BE2C (cell line): ENCODE measurements around the gene LAMTOR1.

ENCODE experiments used
- DNase-seq: peaks from one replicate; pipeline ENCODE4 v3.0.0-alpha.2; 2020
- H3K27me3 ChIP-seq: fragments of 250-450 bp; sonication (Bioruptor Pico); 2 replicates; pipeline ENCODE4 v1.5.1; 2020; ENCODE audit warnings: mild to moderate bottlenecking
- H3K36me3 ChIP-seq: fragments of 250-450 bp; sonication (Bioruptor Pico); 2 replicates; pipeline ENCODE4 v1.5.1; 2020; ENCODE audit warnings: mild to moderate bottlenecking
- H3K4me1 ChIP-seq: fragments of 250-450 bp; sonication (Bioruptor Pico); 2 replicates; pipeline ENCODE4 v1.5.1; 2020
- H3K4me3 ChIP-seq: 2 replicates; pipeline ENCODE4 v1.5.1; 2011; ENCODE audit warnings: low read depth, low read length
- H3K9me3 ChIP-seq: fragments of 250-450 bp; sonication (Bioruptor Pico); 2 replicates; pipeline ENCODE4 v1.5.1; 2020
- CTCF ChIP-seq: IDR thresholded peaks from 2 replicates; pipeline ENCODE4 v1.5.1; 2012; ENCODE audit warnings: mild to moderate bottlenecking, low read depth, low read length

The LAMTOR1 gene

GRCh38 chr11:72080326-72081183, 22.5 kb downstream of the LAMTOR1 start, which contains the start of the genes LRRC51 and NUMA1:
Gene LRRC51 (plus strand): TSS chr11:72080850. CDS start chr11:72089084, 8,234 bp downstream.
Gene NUMA1 (minus strand): TSS chr11:72080542. CDS start chr11:72035943, 44,599 bp downstream.
- H3K36me3 ChIP-seq, result peaks cover 7% of the 10 kb centered on the region
- H3K27me3 ChIP-seq, result no peaks in the 10 kb centered on the region
- peaks cover 14% of the 10 kb centered on the region for H3K4me1 ChIP-seq
- DNase-seq, result peak; percentile 99
- no peak for TF ChIP-seq CTCF
- H3K4me3 ChIP-seq, result peak within 1 kb of the TSS; percentile 74
- no peaks in the 10 kb centered on the region for H3K9me3 ChIP-seq

- no peaks in the 10 kb centered on the region for H3K27me3 ChIP-seq
- peaks cover 7% of the 10 kb centered on the region for H3K36me3 ChIP-seq
- TF ChIP-seq CTCF, result no peak
- peak overlapping the region; percentile 74 for H3K4me3 ChIP-seq
- H3K9me3 ChIP-seq, result no peaks in the 10 kb centered on the region
- peaks cover 14% of the 10 kb centered on the region; the same call in 1 of the 2 replicates for H3K4me1 ChIP-seq
- DNase-seq, result no peak
These were observed 23.2 kb downstream of the LAMTOR1 start for GRCh38 chr11:72079819-72080325.

GRCh38 chr11:72078477-72078876, 24.6 kb downstream of the LAMTOR1 start:
- DNase-seq, result no peak
- Histone ChIP-seq H3K9me3 (no peaks in the 10 kb centered on the region), H3K4me1 (peaks cover 14% of the 10 kb centered on the region; the same call in 1 of the 2 replicates), H3K4me3 (peak overlapping the region; percentile 74), H3K36me3 (peaks cover 10% of the 10 kb centered on the region), H3K27me3 (no peaks in the 10 kb centered on the region)
- no peak for TF ChIP-seq CTCF

GRCh38 chr11:72075756-72076155, 27.3 kb downstream of the LAMTOR1 start:
- no peak for TF ChIP-seq CTCF
- no peaks in the 10 kb centered on the region for H3K27me3 ChIP-seq
- peaks cover 16% of the 10 kb centered on the region; the same call in 1 of the 2 replicates for H3K4me1 ChIP-seq
- H3K4me3 ChIP-seq, result no peak overlapping the region
- no peak for DNase-seq
- H3K36me3 ChIP-seq, result peaks cover 10% of the 10 kb centered on the region
- no peaks in the 10 kb centered on the region for H3K9me3 ChIP-seq

- Histone ChIP-seq H3K4me1 (peaks cover 18% of the 10 kb centered on the region; the same call in 1 of the 2 replicates), H3K4me3 (no peak overlapping the region), H3K9me3 (no peaks in the 10 kb centered on the region), H3K27me3 (no peaks in the 10 kb centered on the region), H3K36me3 (peaks cover 10% of the 10 kb centered on the region)
- TF ChIP-seq CTCF, result peak; percentile 34; the same call in 1 of the 2 replicates
- no peak for DNase-seq
These were observed 28.0 kb downstream of the LAMTOR1 start for GRCh38 chr11:72075109-72075508.

- no peak for TF ChIP-seq CTCF
- peaks cover 21% of the 10 kb centered on the region for H3K36me3 ChIP-seq
- H3K4me1 ChIP-seq, result peaks cover 10% of the 10 kb centered on the region; the same call in 1 of the 2 replicates
- H3K9me3 ChIP-seq, result no peaks in the 10 kb centered on the region
- no peak overlapping the region for H3K4me3 ChIP-seq
- no peak for DNase-seq
- no peaks in the 10 kb centered on the region for H3K27me3 ChIP-seq
These were observed 30.7 kb downstream of the LAMTOR1 start for GRCh38 chr11:72072348-72072747.
